Stomach (tissue), 9 donors: ENCODE results near the gene CAB39L. TPM values are rescaled to one million over a fixed set of nuclear protein-coding genes. Genes with fewer than 3 reads are reported as not detected.
A peak's percentile ranks its signal among the peaks of the same experiment; 100 is the strongest.

Experiments
- DNase-seq, 2 donors: peaks; one replicate each; pipeline versions ENCODE4 v3.0.0 to v3.0.0-alpha.2; 2013 to 2019
- H3K27ac ChIP-seq, 5 donors: fragments of 200-600 bp in 4 of 5; sonication (generic) in 4 of 5; one replicate each; pipeline ENCODE4 v1.5.1; 2013 to 2019; ENCODE audit warnings: mild to moderate bottlenecking in 1 of 5, moderate library complexity in 1 of 5
- H3K27me3 ChIP-seq, 3 donors: fragments of 200-600 bp; sonication (generic); one replicate each; pipeline ENCODE4 v1.5.1; 2017 to 2019; ENCODE audit warnings: mixed run types in 1 of 3
- H3K36me3 ChIP-seq, 4 donors: fragments of 200-600 bp; sonication (generic); 1 replicate in 3 of 4; 2 replicates in 1 of 4; pipeline ENCODE4 v1.5.1; 2016 to 2019
- H3K4me1 ChIP-seq, 4 donors: fragments of 200-600 bp; sonication (generic); one replicate each; pipeline ENCODE4 v1.5.1; 2016 to 2019
- H3K4me3 ChIP-seq, 4 donors: fragments of 200-600 bp; sonication (generic) in 3 of 4; one replicate each; pipeline ENCODE4 v1.5.1; 2016 to 2019; ENCODE audit warnings: mild to moderate bottlenecking in 1 of 4
- H3K9me3 ChIP-seq, 4 donors: fragments of 200-600 bp; sonication (generic); one replicate each; pipeline ENCODE4 v1.5.1; 2016 to 2019
- CTCF ChIP-seq, 7 experiments: fragments of 450-650 bp in 4 of 7; fragments of 200-600 bp in 3 of 7; sonication (generic) in 3 of 7; IDR thresholded peaks; one replicate each; pipeline ENCODE4 v1.5.1; 2016 to 2019; ENCODE audit warnings: antibody characterized with exemption in 7 of 7, control low read depth in 2 of 7, mild to moderate bottlenecking in 1 of 7
- EP300 ChIP-seq: sonication (generic); formaldehyde crosslinking; IDR thresholded peaks from one replicate; pipeline ENCODE4 v1.6.1; 2017; ENCODE audit warnings: antibody characterized with exemption
- POLR2A ChIP-seq, 4 donors: fragments of 450-650 bp; IDR thresholded peaks; one replicate each; pipeline ENCODE4 v1.6.1; 2016; ENCODE audit warnings: antibody characterized with exemption in 4 of 4, control low read depth in 2 of 4, mild to moderate bottlenecking in 1 of 4, moderate library complexity in 1 of 4
- POLR2AphosphoS5 ChIP-seq, 3 donors: sonication (generic); formaldehyde crosslinking; IDR thresholded peaks; one replicate each; pipeline ENCODE4 v1.6.1; 2016; ENCODE audit warnings: antibody characterized with exemption in 3 of 3
- WGBS, 5 donors: extraction: QIAGEN DNeasy Blood & Tissue Kit in 3 of 5; methylation state at CpG; one replicate each; pipeline versions ENCODE4 v1.1.5 to v1.1.7; 2013 to 2018; 5-methylcytosine and 5-hydroxymethylcytosine counted together
- intact Hi-C: fragments of 100-400 bp; cut with DNase I; formaldehyde crosslinking; loops from one replicate; pipeline ENCODE4 v1.15.1; 2023; ENCODE audit warnings: low total_unique reads
- polyA plus RNA-seq, 3 donors: library from polyadenylated mRNA; stranded (reverse); fragments of 200-250 nt; gene quantifications; one replicate each; pipeline ENCODE4 v1.2.3, GENCODE V29; 2013
- total RNA-seq, 5 donors: library from RNA; depleted of rRNA; stranded (reverse); fragments of >200 nt; gene quantifications; one replicate each; pipeline versions ENCODE4 v1.1.0 to v1.2.3, GENCODE V29; 2014 to 2016
- donor health status: healthy with polysubstance abuse.
- donor health status: Bipolar disorder and iron deficiency.
- donor health status: healthy.

CAB39L gene
- total and polyA plus RNA-seq, 8 donors: 11.4 to 61.6 (median 33.0) TPM

- H3K9me3 ChIP-seq: no peaks in the 10 kb centered on the region
- 75 to 83% (median 78%) methylated on average over 2 of the region's 2 CpGs for WGBS, 5 donors
- TF ChIP-seq CTCF (IDR thresholded peaks at IDR 0.05) (no peak), EP300 (no peak), POLR2A (IDR thresholded peaks at IDR 0.05) (no peak)
- peaks cover 0 to 12% (median 9%) of the 10 kb centered on the region in 4 donors for H3K4me1 ChIP-seq
- no peak overlapping the region for H3K4me3 ChIP-seq
- H3K36me3 ChIP-seq: no peaks in the 10 kb centered on the region
- intact Hi-C loops: loop anchor here (5.0 kb wide), 1 partner anchor 137 kb away; no protein-coding TSS in a partner anchor
- DNase-seq: no peak
- H3K27me3 ChIP-seq: no peaks in the 10 kb centered on the region
- no peak overlapping the region for H3K27ac ChIP-seq
Observed at GRCh38 chr13:49439609-49440008, 4.3 kb downstream of the CAB39L start.

GRCh38 chr13:49437705-49438104, 6.2 kb downstream of the CAB39L start:
- H3K9me3 ChIP-seq: no peaks in the 10 kb centered on the region
- H3K27ac ChIP-seq: no peak overlapping the region
- H3K27me3 ChIP-seq: no peaks in the 10 kb centered on the region
- intact Hi-C loops: loop anchor here (5.0 kb wide), 1 partner anchor 135 kb away; no protein-coding TSS in a partner anchor
- no peak for DNase-seq
- TF ChIP-seq EP300: no peak
- TF ChIP-seq CTCF (IDR thresholded peaks at IDR 0.05): no peak
- TF ChIP-seq POLR2A (IDR thresholded peaks at IDR 0.05): no peak
- no peak for TF ChIP-seq POLR2AphosphoS5 (IDR thresholded peaks at IDR 0.05)
- peaks cover 2 to 16% (median 4%) of the 10 kb centered on the region in 4 donors for H3K36me3 ChIP-seq
- peaks cover 0 to 5% (median under 1%) of the 10 kb centered on the region in 4 donors for H3K4me1 ChIP-seq
- no peak overlapping the region for H3K4me3 ChIP-seq
- 78 to 88% (median 84%) methylated on average over 7 of the region's 7 CpGs for WGBS, 5 donors

- intact Hi-C loops: loop anchor here (5.0 kb wide), 1 partner anchor 135 kb away; no protein-coding TSS in a partner anchor
- WGBS, 5 donors: 41 to 54% (median 45%) methylated on average over 3 of the region's 3 CpGs
- DNase-seq: peak in 1 of 2 donors; percentile 62
Observed at GRCh38 chr13:49436890-49437289, 7.0 kb downstream of the CAB39L start.

GRCh38 chr13:49435992-49436391, 7.9 kb downstream of the CAB39L start:
- no peaks in the 10 kb centered on the region for H3K4me1 ChIP-seq
- TF ChIP-seq EP300 (no peak), CTCF (IDR thresholded peaks at IDR 0.05) (no peak), POLR2AphosphoS5 (IDR thresholded peaks at IDR 0.05) (no peak), POLR2A (IDR thresholded peaks at IDR 0.05) (no peak)
- H3K4me3 ChIP-seq: no peak overlapping the region
- 57 to 90% (median 74%) methylated on average over 1 of the region's 1 CpG for WGBS, 5 donors
- H3K27me3 ChIP-seq: no peaks in the 10 kb centered on the region
- intact Hi-C loops: loop anchor here (5.0 kb wide), 1 partner anchor 134 kb away; no protein-coding TSS in a partner anchor
- no peaks in the 10 kb centered on the region for H3K9me3 ChIP-seq
- peaks cover 5 to 28% (median 10%) of the 10 kb centered on the region in 4 donors for H3K36me3 ChIP-seq
- DNase-seq: no peak
- H3K27ac ChIP-seq: no peak overlapping the region

More at GRCh38 chr13:49436890-49437289, 7.0 kb downstream of the CAB39L start:
- Histone ChIP-seq H3K4me3 (no peak overlapping the region), H3K27ac (peak overlapping the region in 1 of 5 donors; percentile 37), H3K27me3 (no peaks in the 10 kb centered on the region), H3K9me3 (no peaks in the 10 kb centered on the region), H3K4me1 (no peaks in the 10 kb centered on the region), H3K36me3 (peaks cover 5 to 23% (median 10%) of the 10 kb centered on the region in 4 donors)
- no peak for TF ChIP-seq EP300
- TF ChIP-seq POLR2AphosphoS5 (IDR thresholded peaks at IDR 0.05): no peak
- TF ChIP-seq POLR2A (IDR thresholded peaks at IDR 0.05): no peak
- peak in 4 of 7 experiments; percentile 8 to 43 (median 22) for TF ChIP-seq CTCF (IDR thresholded peaks at IDR 0.05)
